WTC11 (cell line): ENCODE results near the gene PMEPA1.

Source experiments
- ATF3 ChIP-seq: sonication (generic); formaldehyde crosslinking; conservative IDR thresholded peaks from 2 replicates; pipeline ENCODE4 v1.8.1; 2022; ENCODE audit warnings: mild to moderate bottlenecking, missing genetic modification reagents
- CREB1 ChIP-seq: sonication (generic); formaldehyde crosslinking; IDR thresholded peaks from 2 replicates; pipeline ENCODE4 v1.8.0; 2023; ENCODE audit warnings: mild to moderate bottlenecking, missing genetic modification reagents
- CTCF ChIP-seq: fragments of 200-600 bp; IDR thresholded peaks from 2 replicates; pipeline ENCODE4 v1.8.0; 2022; ENCODE audit warnings: antibody characterized with exemption
- TEAD4 ChIP-seq: sonication (generic); formaldehyde crosslinking; IDR thresholded peaks from 2 replicates; pipeline ENCODE4 v1.8.0; 2022; ENCODE audit warnings: mild to moderate bottlenecking, missing genetic modification reagents
- TP53 ChIP-seq: sonication (generic); formaldehyde crosslinking; IDR thresholded peaks from 2 replicates; pipeline ENCODE4 v1.8.1; 2023; ENCODE audit warnings: mild to moderate bottlenecking, missing genetic modification reagents

- TF ChIP-seq CTCF: no peak
- TF ChIP-seq ATF3 (CRISPR knock-in tag): no peak
- no peak for TF ChIP-seq TP53 (CRISPR knock-in tag)
- TF ChIP-seq CREB1 (CRISPR knock-in tag): no peak
- no peak for TF ChIP-seq TEAD4
Measured at GRCh38 chr20:57693670-57694329, 16.0 kb downstream of the PMEPA1 start.
